ENCODE measurements around the gene GP9. TPM values are rescaled to one million over a fixed set of nuclear protein-coding genes. Genes with fewer than 3 reads are reported as not detected.
"Not testable (repeated sequence)": the region's sequence is repeated elsewhere in the genome, so short reads cannot be mapped to it uniquely, and the experiment has no call there.

GP9 gene
- polyA plus RNA-seq, 3 donors: 0.86 to 2.2 (median 1.3) TPM

- no peak for DNase-seq
These were observed 7.8 kb downstream of the GP9 start for GRCh38 chr3:129068291-129068886.

DNA sequence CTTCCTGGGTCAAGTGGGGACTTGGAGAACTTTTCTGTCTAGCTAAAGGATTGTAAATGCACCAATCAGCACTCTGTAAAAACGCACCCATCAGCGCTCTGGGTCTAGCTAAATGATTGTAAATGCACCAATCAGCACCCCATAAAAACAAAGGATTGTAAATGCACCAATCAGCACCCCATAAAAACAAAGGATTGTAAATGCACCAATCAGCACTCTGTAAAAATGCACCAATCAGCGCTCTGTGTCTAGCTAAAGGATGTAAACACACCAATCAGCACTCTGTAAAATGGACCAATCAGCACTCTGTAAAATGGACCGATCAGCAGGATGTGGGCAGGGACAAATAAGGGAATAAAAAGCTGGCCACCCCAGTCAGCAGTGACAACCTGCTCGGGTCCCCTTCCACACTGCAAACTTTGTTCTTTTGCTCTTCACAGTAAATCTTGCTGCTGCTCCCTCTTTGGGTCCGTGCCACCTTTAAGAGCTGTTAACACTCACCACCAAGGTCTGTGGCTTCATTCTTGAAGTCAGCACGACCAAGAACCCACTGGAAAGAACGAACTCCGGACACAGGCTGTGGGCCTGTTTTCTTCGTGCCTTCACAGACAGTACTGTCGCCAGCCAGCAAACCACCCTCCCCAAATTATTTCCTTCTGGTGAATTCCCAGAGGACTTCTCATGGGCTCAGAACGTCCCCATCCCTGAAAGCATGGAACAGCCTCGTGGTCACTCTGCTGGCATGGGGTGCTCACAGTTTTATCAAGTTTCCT lies 8.9 kb downstream of the GP9 start:
- DNase-seq: not testable (repeated sequence)

- DNase-seq: no peak
These were observed 9.7 kb downstream of the GP9 start for GRCh38 chr3:129070086-129070885.

- DNase-seq: no peak
These were observed 16.6 kb downstream of the GP9 start for GRCh38 chr3:129077222-129077621.

DNA sequence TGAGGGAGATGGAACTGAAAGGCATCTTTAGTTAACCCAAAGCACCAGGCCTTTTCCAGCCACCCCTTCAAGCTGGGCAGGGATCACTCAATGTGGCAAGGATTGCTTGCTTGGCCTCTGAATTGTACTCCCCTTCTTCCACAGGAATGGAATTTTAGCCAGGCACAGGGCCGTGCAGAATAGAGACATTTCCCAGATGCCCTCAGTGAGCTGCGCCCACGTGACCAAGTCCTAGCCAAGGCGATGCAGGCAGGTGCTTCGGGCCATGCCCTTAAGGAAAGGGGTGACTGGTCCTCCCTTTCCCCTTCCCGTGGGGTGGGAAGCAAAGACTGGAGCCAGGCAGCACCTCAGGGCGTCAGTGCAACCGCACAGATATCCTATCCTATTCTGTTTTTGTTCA lies 17.9 kb downstream of the GP9 start:
- DNase-seq: no peak

DNA sequence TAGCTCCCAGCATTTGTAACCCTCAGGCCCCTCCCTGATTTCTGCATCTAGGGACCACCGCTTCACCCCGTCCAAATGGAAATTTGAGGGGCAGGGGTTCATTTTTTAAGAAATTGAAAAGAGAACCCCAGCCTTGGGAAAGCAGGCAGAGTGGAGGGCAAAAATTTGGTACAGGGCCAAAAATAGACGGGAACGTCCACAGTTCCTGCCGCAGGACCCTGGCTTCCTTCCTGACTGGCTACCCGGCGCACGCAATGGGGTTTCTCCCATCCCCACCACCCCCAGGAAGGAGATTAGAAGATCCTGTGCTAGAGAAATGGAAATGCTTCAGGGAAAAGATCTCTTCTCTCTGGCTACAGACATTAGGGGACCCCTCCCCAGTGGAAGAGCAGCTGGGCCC lies 20.9 kb downstream of the GP9 start:
- no peak for DNase-seq

- no peak for DNase-seq
These were observed 21.4 kb downstream of the GP9 start for GRCh38 chr3:129082026-129082425.

DNA sequence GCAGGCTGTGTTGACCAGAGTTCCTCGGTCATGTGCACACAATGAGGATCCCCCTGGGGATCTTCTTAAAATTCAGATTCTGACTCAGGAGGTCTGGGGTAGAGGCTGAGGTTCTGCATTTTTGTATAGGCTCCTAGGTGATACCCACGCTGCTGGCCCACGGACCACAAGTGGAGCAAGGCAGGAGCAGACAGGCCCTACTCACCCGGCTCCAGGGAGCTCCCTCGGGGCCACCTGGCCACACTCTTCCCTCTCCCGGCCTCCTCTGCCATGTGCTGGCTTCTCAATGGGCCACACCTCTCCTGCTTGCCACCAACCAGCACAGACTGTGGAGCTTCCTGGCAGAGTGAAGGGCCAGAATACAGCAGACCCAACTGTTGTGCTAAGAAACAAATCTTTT lies 23.9 kb downstream of the GP9 start:
- no peak for DNase-seq

DNA sequence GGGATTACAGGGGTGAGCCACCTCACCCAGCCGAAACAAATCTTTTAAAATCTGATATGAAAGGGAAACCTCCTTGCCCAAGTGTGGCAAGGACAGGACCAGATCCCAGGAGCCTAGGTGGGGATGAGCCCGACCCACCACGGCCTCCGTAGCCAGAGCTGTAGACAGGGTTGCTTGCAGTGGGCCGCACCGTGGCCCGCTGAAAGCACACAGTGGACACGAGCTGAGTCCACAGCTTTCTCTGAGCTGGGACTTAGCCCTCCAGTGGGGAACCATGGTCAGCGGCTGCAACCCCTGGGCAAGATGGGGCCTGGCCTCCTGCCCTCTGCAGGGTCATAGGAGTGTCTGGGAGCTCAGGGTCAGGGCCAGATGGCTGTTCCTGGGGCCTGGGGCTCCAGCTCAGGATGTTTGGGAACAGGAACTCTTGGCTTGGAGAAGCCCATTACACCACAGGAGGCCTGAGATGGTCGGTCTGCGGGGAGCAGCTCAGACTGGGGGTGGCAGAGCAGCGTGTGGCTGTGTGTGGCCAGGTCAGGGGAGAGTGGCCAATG lies 24.7 kb downstream of the GP9 start:
- no peak for DNase-seq

GRCh38 chr3:129085818-129086217 lies 25.2 kb downstream of the GP9 start:
- DNase-seq: no peak

DNA sequence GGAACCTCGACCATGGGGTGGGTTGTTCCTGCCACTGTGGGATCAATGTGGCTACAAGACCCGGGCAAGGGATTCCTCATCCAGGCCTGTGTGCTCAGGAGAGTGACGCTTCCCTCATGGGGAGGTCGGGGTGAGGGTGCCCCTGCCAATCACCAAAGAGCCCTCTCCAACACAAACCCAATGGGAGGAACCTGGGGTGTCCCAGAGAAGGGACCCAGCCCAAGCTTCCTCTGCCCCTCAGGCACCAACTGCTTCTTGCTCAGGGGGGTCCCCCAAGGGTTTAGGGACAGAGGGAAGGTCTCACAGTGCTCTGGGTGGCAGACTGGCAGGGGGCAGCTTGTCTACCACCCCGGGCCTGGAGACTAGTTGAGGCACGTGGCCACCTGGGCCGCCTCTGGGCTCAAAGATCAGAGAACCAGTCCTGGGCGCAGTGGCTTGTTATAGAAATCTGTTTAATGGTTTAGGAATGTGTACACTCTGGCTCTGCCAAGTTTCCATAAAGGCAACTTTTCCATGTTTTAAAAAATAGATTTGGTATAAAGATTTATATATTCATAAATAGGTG lies 26.6 kb downstream of the GP9 start:
- DNase-seq: no peak

DNA sequence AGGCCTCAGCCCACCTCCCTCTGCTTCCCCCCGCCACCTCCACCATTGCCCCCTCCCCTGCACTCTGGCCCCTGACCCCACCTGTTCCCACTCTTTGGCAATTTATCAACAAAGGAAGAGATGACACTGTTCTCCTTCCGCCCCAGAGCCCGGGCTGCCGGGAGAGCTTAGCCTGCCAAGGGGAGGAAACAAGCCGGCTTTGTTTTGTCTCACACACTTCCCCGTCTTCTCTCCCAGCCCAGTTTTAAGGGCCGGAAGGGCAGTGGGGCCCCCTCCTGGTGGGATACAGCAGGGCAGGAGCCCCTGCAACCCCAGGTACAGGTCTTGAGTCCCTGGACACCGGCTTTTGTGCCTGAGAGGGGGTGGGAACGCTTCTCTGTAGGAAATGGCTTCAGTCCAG lies 27.3 kb downstream of the GP9 start:
- DNase-seq: not testable (repeated sequence)

DNA sequence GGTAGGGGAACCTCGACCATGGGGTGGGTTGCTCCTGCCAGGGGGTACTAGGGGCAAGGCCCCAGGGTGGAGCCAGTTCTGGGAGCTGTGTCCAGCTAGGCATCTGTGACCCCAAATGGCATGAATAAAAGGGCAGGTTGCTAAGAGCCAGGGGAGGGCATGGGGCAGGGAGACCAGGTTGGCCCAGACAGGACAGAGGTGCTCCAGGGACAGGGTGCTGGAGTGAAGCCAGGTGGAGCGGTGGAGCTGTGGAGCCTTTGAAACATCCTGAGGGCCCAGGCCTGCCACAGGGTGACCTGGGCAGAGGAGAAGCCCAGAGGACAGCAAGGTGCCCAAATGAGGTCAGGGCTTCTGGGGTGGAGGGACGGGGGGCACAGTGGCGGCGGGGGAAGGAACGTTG lies 27.7 kb downstream of the GP9 start:
- not testable (repeated sequence) for DNase-seq

DNA sequence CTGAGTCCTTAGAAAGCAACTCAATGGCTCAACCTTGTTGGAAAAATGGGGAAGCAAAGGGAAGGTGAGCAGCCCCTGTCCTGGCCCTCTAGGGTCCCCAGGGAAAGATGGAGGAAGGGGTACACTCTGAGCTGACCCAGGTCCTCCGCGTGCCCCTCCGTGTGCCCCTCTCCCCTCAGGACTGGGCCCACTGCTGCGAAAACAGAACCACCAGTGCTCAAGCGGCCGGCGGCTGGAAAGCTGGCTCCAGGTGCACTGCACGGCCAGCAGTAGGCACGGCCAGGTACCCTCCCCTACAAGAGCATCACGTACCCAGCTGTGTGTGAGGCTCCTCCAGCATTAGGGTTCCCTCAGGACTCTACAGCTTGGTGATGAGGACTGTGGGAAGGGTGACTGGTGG lies 34.7 kb downstream of the GP9 start:
- DNase-seq: no peak

GRCh38 chr3:129100274-129100673 lies 39.7 kb downstream of the GP9 start:
- DNase-seq: no peak

DNA sequence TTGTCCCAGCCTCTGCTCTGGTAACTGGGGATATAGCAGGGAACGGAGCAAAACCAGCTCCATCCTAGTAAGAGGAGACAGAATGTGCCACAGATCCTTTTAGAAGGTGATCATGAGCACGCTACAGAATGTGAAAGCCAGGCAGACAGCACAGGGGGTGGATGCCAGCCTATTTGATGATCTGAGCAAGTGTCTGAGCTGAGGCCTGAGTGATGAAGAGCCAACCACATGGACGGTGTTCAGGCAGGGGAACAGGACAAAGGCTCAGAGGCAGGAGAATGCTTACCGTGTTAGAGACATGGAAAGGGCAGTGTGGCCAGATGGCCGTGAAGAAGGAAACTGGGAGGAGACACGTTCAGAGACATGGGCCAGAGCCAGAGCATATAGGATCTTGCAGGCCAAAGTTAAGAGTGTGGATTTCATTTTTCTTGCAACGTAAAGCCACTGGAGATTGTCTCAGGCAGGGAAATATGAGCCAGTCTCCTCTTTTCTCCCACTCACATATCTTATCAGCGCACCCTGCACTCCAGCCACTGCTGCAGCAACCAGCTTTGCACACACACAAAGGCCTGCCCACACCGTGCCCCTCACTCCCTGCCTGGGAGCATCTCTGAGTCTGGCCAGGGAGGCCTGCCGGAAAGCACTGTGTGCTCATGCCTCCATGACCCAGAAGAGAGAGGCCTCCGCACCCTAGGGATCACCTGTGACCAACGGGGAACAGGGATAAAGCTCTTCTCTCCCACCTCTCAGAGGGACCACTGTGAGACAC lies 41.0 kb downstream of the GP9 start:
- no peak for DNase-seq

DNA sequence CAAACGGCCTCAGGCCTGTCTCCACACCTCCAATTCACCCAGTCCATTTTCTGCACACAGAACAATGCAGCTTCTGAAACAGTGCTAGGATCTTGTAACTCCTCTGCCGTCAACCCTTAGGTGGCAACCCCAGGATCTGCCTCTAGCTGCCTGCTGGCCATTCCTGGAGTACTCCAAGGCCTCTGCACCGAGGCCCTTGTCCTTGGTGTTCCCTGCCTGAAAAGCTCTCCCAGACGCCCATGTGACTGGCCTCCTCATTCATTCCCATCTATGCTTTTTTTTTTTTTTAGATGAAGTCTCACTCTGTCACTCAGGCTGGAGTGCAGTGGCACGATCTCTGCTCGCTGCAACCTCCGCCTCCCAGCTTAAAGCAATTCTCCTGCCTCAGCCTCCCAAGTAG lies 42.7 kb downstream of the GP9 start:
- DNase-seq: no peak

GRCh38 chr3:129104051-129104450 lies 43.5 kb downstream of the GP9 start:
- DNase-seq: no peak

GRCh38 chr3:129104498-129105079 lies 44.0 kb downstream of the GP9 start:
- DNase-seq: no peak

DNA sequence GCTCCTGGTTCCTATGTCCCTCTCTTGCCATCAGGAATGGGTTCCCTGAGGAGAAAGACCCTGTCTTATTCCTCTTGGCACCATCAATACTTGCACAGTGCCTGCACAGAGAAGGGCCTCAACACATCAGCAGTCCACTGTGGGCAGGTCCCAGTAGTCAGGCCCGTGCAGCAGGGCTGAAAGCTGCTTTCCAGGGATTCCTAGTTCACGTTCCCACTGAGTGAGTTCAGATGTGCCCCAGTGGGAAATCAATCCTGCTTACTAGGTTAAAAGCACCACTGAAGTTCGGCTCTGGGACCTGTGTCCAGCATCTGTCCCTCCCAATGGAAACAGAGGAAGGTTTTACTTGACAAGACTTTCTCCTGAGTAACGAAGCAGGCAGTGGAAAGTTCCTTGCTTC lies 45.3 kb downstream of the GP9 start:
- no peak for DNase-seq

GRCh38 chr3:129106320-129106719 lies 45.7 kb downstream of the GP9 start:
- DNase-seq: no peak

All from renal pelvis (tissue), 4 donors.